Right atrium auricular region (tissue), 2 donors: ENCODE data around the gene DIPK1A. TPM values are rescaled to one million over a fixed set of nuclear protein-coding genes. Genes with fewer than 3 reads are reported as not detected.

ENCODE experiments used
- DNase-seq: peaks from one replicate; pipeline ENCODE4 v3.0.0-alpha.2; 2019; ENCODE audit warnings: low spot score
- H3K27ac ChIP-seq, 2 donors: fragments of 200-600 bp; sonication (generic); 1 replicate in 1 of 2; 2 replicates in 1 of 2; pipeline ENCODE4 v1.5.1; 2016 to 2019
- H3K27me3 ChIP-seq, 2 donors: fragments of 200-600 bp; sonication (generic); one replicate each; pipeline versions ENCODE4 v1.5.1 to v1.6.0; 2017 to 2019
- H3K36me3 ChIP-seq: fragments of 200-600 bp; sonication (generic); one replicate; pipeline ENCODE4 v1.5.1; 2016
- H3K4me1 ChIP-seq, 2 donors: fragments of 200-600 bp; sonication (generic); one replicate each; pipeline versions ENCODE4 v1.5.1 to v1.6.0; 2017 to 2019
- H3K4me3 ChIP-seq, 2 donors: fragments of 200-600 bp; sonication (generic); 1 replicate in 1 of 2; 2 replicates in 1 of 2; pipeline ENCODE4 v1.5.1; 2017 to 2019; ENCODE audit warnings: mild to moderate bottlenecking in 1 of 2, moderate library complexity in 1 of 2
- H3K9me3 ChIP-seq, 2 donors: fragments of 200-600 bp; sonication (generic); one replicate each; pipeline ENCODE4 v1.5.1; 2019
- total RNA-seq, 2 donors: library from RNA; depleted of rRNA; stranded (reverse); fragments of >200 nt; gene quantifications; one replicate each; pipeline ENCODE4 v1.1.0, GENCODE V29; 2016
- TF ChIP-seq, protein P1 (sequence below), 2 donors: fragments of 200-600 bp; sonication (generic); IDR thresholded peaks; one replicate each; pipeline ENCODE4 v1.5.1; 2019; ENCODE audit warnings: antibody characterized with exemption in 2 of 2

Gene DIPK1A
- total RNA-seq, 2 donors from 2014 or later: 5.9 to 7.9 TPM

DNA sequence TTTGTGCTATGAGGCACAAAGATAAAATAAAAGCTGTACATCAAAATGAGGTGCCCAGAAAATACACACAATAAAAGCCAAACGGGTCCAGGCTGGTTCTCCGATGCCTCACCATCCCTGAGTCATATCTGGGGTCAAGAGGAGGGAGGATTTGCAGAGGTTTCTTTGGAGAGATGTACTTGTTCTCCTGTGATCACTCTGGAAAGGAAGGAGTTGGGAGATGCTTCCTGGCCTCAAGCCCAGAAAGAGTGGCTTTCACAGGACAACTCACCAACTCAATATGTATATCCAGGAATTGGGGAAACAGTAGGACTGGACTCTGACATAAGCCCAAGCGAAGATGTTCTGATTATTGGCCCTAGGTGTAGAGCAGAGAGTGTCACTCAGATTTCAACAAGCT is 51.9 kb downstream of the DIPK1A start:
- H3K27me3 ChIP-seq: no peaks in the 10 kb centered on the region
- H3K36me3 ChIP-seq: no peaks in the 10 kb centered on the region
- H3K27ac ChIP-seq: no peak overlapping the region
- TF ChIP-seq, protein P1, sequence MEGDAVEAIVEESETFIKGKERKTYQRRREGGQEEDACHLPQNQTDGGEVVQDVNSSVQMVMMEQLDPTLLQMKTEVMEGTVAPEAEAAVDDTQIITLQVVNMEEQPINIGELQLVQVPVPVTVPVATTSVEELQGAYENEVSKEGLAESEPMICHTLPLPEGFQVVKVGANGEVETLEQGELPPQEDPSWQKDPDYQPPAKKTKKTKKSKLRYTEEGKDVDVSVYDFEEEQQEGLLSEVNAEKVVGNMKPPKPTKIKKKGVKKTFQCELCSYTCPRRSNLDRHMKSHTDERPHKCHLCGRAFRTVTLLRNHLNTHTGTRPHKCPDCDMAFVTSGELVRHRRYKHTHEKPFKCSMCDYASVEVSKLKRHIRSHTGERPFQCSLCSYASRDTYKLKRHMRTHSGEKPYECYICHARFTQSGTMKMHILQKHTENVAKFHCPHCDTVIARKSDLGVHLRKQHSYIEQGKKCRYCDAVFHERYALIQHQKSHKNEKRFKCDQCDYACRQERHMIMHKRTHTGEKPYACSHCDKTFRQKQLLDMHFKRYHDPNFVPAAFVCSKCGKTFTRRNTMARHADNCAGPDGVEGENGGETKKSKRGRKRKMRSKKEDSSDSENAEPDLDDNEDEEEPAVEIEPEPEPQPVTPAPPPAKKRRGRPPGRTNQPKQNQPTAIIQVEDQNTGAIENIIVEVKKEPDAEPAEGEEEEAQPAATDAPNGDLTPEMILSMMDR (IDR thresholded peaks at IDR 0.05): no peak
- no peak overlapping the region for H3K4me3 ChIP-seq
- peaks cover 0 to 5% of the 10 kb centered on the region in 2 donors for H3K9me3 ChIP-seq
- no peaks in the 10 kb centered on the region for H3K4me1 ChIP-seq
- no peak for DNase-seq

DNA sequence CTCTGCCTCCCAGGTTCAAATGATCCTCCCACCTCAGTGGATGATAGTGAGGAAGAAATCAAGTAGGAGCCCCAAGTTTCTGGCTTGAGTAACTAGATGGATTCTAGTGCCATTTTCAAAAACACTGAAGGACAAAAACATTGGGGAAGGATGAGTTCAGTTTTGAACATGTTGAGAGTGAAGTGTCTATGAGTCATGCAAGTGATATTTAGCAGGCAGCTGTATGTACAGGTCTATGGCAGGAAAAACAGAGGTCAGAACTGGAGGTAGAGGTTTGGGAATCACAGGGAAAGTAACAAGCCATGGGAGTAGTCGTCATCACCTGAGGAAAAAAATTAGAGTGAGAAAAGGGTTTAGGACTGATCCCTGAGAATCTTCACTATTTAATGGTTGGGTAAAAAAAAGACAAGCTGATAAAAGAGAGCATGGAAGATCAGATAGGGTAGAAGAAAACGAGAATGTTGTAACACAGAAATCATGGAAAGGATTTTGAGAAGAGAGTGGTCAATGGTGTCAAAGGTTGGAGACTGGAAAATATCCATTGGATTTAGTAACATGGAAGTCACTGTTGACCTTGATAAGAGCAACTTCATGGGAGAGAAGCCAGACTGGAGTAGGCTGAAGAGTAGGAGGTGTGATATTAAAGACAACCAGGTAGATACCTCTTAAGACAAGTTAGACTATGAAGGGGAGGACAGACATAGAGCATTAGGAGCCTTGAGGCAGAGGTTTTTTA is 53.1 kb downstream of the DIPK1A start:
- H3K4me3 ChIP-seq: no peak overlapping the region
- no peak for DNase-seq
- H3K36me3 ChIP-seq: no peaks in the 10 kb centered on the region
- peaks cover 0 to 5% of the 10 kb centered on the region in 2 donors for H3K9me3 ChIP-seq
- TF ChIP-seq, protein P1 (IDR thresholded peaks at IDR 0.05): no peak
- no peak overlapping the region for H3K27ac ChIP-seq
- H3K4me1 ChIP-seq: no peaks in the 10 kb centered on the region
- no peaks in the 10 kb centered on the region for H3K27me3 ChIP-seq

DNA sequence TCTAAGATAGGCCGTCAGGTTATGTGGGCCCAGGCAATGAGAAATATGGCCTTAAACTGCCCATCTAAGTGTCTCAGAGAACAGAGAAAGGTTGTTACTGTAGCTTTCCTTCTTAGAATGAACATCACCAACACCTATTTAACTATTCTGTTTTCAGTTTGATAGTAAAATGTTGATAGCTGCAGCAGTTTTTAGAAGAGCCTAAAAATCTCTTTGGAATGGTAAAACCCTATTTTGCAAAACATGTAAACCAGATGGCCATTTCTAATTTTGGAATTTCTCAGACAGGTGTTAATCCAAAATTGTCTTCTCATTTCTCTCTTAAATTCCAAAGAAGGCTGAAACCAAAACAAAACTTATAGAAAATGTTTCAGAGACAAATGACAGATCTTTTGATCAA is 57.5 kb downstream of the DIPK1A start:
- TF ChIP-seq, protein P1 (IDR thresholded peaks at IDR 0.05): no peak
- Histone ChIP-seq H3K4me1 (no peaks in the 10 kb centered on the region), H3K36me3 (no peaks in the 10 kb centered on the region), H3K27me3 (no peaks in the 10 kb centered on the region), H3K4me3 (no peak overlapping the region), H3K27ac (no peak overlapping the region), H3K9me3 (peaks cover 0 to 22% of the 10 kb centered on the region in 2 donors)
- DNase-seq: no peak

DNA sequence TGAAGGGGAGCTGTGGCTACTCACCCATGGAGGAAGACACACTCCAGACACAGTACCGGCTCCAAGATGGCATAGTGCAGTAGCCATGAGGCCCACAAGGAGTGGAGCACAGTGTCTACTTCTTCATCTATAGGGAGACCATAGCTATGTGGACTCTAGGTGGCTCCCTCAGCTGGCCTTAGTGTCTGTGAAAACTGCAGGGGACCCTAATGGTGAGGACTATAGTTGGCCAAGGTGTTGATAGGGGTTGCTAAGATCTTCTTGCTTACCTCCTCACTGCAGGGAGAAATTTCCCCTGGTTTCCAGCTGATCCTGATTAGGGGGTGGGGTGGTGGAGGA is 58.9 kb downstream of the DIPK1A start:
- Histone ChIP-seq H3K4me3 (no peak overlapping the region), H3K36me3 (no peaks in the 10 kb centered on the region), H3K27me3 (no peaks in the 10 kb centered on the region), H3K27ac (no peak overlapping the region), H3K4me1 (no peaks in the 10 kb centered on the region), H3K9me3 (peaks cover 0 to 22% of the 10 kb centered on the region in 2 donors)
- TF ChIP-seq, protein P1 (IDR thresholded peaks at IDR 0.05): no peak
- no peak for DNase-seq

DNA sequence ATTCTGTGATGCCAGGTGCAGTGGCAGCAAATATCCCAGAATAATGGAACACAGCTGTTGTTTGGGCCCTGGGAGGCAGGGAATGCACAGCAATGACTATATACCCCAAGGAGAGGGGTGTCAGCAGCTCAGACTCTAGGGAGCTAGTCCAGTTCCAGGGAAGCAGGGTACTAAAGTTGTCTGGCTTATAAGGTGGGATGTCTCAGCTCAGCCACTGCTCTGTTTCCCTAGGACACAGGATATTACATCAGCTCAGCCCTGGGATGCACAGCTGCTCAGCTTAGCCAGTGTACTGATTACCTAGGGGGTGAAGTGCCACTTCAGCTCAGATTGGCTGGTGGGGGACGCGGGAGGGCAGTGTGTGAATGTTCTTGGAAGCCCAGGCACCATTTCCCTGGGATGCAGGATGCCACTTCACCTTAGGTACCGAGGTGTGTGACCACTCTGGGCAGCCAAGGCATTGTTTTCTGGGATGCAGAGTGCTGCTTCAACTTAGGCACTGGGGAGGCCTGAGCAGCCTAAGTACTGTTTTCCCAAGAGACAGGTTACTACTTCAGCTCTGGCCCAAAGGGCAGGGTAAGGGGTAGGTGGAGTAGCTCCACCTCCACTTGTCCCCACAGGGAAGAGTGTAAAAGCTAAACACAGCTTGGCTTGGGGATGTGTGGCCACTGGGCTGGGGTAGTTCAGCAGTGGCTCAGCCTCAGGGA is 59.4 kb downstream of the DIPK1A start:
- H3K27ac ChIP-seq: no peak overlapping the region
- no peaks in the 10 kb centered on the region for H3K36me3 ChIP-seq
- TF ChIP-seq, protein P1 (IDR thresholded peaks at IDR 0.05): no peak
- H3K4me3 ChIP-seq: no peak overlapping the region
- no peaks in the 10 kb centered on the region for H3K4me1 ChIP-seq
- DNase-seq: no peak
- peaks cover 0 to 22% of the 10 kb centered on the region in 2 donors for H3K9me3 ChIP-seq
- no peaks in the 10 kb centered on the region for H3K27me3 ChIP-seq
